GM12892 (cell line): Measurements from ENCODE around the gene ACVR2B.

Experiments
- POLR2A ChIP-seq: IDR thresholded peaks from 2 replicates; pipeline ENCODE4 v1.6.1; 2011; ENCODE audit warnings: low read depth, low read length, control low read depth
- POLR2AphosphoS5 ChIP-seq: IDR thresholded peaks from 2 replicates; pipeline ENCODE4 v1.6.1; 2011; ENCODE audit warnings: low read depth, low read length, control low read depth

- no peak for TF ChIP-seq POLR2A
- TF ChIP-seq POLR2AphosphoS5: no peak
Observed at GRCh38 chr3:38490281-38491030, 36.8 kb downstream of the ACVR2B start.
